Measurements from ENCODE around the gene GPLD1. TPM values are rescaled to one million over a fixed set of nuclear protein-coding genes. Genes with fewer than 3 reads are reported as not detected.

GPLD1 gene
- total RNA-seq, 1 donor from 2014 or later, result 0.26 TPM

- Histone ChIP-seq H3K27me3 (ENCODE audit: control insufficient read depth, insufficient read depth, low read length) (no peaks in the 10 kb centered on the region), H3K36me3 (ENCODE audit: control insufficient read depth, insufficient read depth, low read length) (no peaks in the 10 kb centered on the region), H3K4me3 (ENCODE audit: low read depth, low read length) (no peak overlapping the region)
- DNase-seq (ENCODE audit: low read depth), result no peak
- TF ChIP-seq, protein P1, sequence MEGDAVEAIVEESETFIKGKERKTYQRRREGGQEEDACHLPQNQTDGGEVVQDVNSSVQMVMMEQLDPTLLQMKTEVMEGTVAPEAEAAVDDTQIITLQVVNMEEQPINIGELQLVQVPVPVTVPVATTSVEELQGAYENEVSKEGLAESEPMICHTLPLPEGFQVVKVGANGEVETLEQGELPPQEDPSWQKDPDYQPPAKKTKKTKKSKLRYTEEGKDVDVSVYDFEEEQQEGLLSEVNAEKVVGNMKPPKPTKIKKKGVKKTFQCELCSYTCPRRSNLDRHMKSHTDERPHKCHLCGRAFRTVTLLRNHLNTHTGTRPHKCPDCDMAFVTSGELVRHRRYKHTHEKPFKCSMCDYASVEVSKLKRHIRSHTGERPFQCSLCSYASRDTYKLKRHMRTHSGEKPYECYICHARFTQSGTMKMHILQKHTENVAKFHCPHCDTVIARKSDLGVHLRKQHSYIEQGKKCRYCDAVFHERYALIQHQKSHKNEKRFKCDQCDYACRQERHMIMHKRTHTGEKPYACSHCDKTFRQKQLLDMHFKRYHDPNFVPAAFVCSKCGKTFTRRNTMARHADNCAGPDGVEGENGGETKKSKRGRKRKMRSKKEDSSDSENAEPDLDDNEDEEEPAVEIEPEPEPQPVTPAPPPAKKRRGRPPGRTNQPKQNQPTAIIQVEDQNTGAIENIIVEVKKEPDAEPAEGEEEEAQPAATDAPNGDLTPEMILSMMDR (IDR thresholded peaks at IDR 0.05; ENCODE audit: insufficient read depth, low read length, severe bottlenecking), result no peak
- no peak for FAIRE-seq
Measured at GRCh38 chr6:24397631-24398030, 91.7 kb downstream of the GPLD1 start.

- FAIRE-seq (no peak), DNase-seq (ENCODE audit: low read depth) (no peak)
- Histone ChIP-seq H3K27me3 (ENCODE audit: control insufficient read depth, insufficient read depth, low read length) (no peaks in the 10 kb centered on the region), H3K4me3 (ENCODE audit: low read depth, low read length) (no peak overlapping the region), H3K36me3 (ENCODE audit: control insufficient read depth, insufficient read depth, low read length) (no peaks in the 10 kb centered on the region)
- TF ChIP-seq, protein P1 (IDR thresholded peaks at IDR 0.05; ENCODE audit: insufficient read depth, low read length, severe bottlenecking), result no peak
Measured at GRCh38 chr6:24396824-24397223, 92.6 kb downstream of the GPLD1 start.

- DNase-seq (ENCODE audit: low read depth), result peak; percentile 87
- TF ChIP-seq, protein P1 (IDR thresholded peaks at IDR 0.05; ENCODE audit: insufficient read depth, low read length, severe bottlenecking), result no peak
- FAIRE-seq, result no peak
- H3K36me3 ChIP-seq (ENCODE audit: control insufficient read depth, insufficient read depth, low read length), result no peaks in the 10 kb centered on the region
- no peaks in the 10 kb centered on the region for H3K27me3 ChIP-seq (ENCODE audit: control insufficient read depth, insufficient read depth, low read length)
- no peak overlapping the region for H3K4me3 ChIP-seq (ENCODE audit: low read depth, low read length)
Measured at GRCh38 chr6:24394780-24395437, 94.5 kb downstream of the GPLD1 start.

DNA sequence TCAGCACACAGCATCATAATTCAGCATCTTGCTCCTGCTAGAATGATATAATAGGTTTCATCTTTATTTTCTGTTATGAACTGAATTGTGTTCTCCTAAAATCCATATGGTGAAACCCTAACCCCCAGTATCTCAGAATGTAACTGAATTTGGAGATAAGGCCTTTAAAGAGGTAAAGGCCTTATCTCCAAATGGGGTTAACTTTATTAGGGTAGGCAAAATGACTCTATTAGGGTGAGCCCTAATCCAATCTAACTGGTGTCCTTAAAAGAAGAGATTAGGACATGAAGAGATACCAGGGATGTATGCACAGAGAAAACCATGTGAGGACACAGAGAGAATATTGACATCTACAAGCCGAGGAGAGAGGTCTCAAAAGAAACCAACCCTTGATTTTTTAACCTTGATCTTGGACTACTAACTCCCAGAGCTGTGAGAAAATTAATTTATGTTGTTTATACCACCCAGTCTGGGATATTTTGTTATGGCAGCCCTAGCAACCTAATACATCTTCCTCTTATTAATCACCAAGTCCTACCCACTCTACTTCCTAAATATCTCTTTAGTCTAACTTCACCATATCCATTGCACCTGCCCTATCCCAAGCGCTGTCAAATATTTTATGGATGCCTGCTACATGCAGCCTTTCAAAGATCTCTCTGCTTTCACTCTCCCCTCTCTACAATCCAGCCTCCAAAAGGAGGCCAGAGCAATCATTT, 95.2 kb downstream of the GPLD1 start:
- Histone ChIP-seq H3K4me3 (ENCODE audit: low read depth, low read length) (no peak overlapping the region), H3K36me3 (ENCODE audit: control insufficient read depth, insufficient read depth, low read length) (no peaks in the 10 kb centered on the region), H3K27me3 (ENCODE audit: control insufficient read depth, insufficient read depth, low read length) (no peaks in the 10 kb centered on the region)
- no peak for DNase-seq (ENCODE audit: low read depth)
- FAIRE-seq, result no peak
- TF ChIP-seq, protein P1 (IDR thresholded peaks at IDR 0.05; ENCODE audit: insufficient read depth, low read length, severe bottlenecking), result no peak

GRCh38 chr6:24391756-24392405, 97.5 kb downstream of the GPLD1 start:
- H3K4me3 ChIP-seq (ENCODE audit: low read depth, low read length), result no peak overlapping the region
- no peaks in the 10 kb centered on the region for H3K36me3 ChIP-seq (ENCODE audit: control insufficient read depth, insufficient read depth, low read length)
- no peak for DNase-seq (ENCODE audit: low read depth)
- H3K27me3 ChIP-seq (ENCODE audit: control insufficient read depth, insufficient read depth, low read length), result no peaks in the 10 kb centered on the region
- FAIRE-seq, result no peak
- TF ChIP-seq, protein P1 (IDR thresholded peaks at IDR 0.05; ENCODE audit: insufficient read depth, low read length, severe bottlenecking), result no peak
